ENCODE data around the gene SLC18A3. TPM values are rescaled to one million over a fixed set of nuclear protein-coding genes. Genes with fewer than 3 reads are reported as not detected.

Gene SLC18A3
- total RNA-seq, 2 experiments from 2014 or later: not detected

DNA sequence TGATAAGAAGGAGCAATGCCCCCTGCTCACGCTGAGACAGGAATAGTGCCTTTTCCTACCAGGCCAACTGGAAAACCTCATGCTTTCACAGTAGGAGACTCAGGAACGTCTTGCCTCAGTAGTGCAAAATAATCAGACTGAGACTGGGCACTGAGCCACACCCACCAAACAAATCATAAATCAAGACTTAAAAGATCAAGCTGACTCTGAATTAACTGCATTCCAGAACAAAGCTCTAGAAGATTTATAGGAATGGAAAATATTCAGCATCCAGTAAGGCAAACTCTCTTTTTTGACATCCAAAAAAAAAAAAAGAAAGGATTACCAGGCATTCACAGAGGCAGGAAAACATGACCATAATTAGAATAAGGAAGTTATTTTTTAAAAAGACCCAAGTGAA is 30.5 kb upstream of the SLC18A3 start:
- no peak overlapping the region for H3K27ac Mint-ChIP-seq
- CTCF ChIA-PET: no interaction called here
- no peaks in the 10 kb centered on the region for H3K9me3 Mint-ChIP-seq
- H3K36me3 Mint-ChIP-seq (ENCODE audit: low read depth): no peaks in the 10 kb centered on the region
- intact Hi-C loops (cut with micrococcal nuclease): no loop called here
- H3K27me3 Mint-ChIP-seq (ENCODE audit: low read depth): peaks cover 9% of the 10 kb centered on the region
- H3K4me1 Mint-ChIP-seq (ENCODE audit: low read depth): peaks cover 3% of the 10 kb centered on the region
- no peak for DNase-seq
- H3K4me3 Mint-ChIP-seq: no peak overlapping the region

DNA sequence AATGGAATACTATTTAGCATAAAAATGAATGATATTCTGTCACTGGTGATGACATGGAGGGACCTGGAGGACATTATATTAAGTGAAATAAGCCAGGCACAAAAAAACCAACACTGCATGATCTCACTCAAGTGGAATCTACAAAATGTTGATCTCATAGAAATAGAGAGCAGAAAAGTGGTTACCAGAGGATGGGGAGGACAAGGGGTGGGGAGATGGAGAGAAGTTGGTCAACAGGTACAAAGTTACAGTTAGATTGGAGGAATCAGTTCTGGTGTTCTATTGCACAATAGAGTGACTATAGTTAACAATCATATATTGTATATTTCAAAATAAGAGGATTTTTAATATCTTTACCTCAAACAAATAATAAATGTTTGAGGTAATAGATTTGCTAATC is 24.7 kb upstream of the SLC18A3 start:
- H3K27ac Mint-ChIP-seq: no peak overlapping the region
- no peak overlapping the region for H3K4me3 Mint-ChIP-seq
- intact Hi-C loops (cut with micrococcal nuclease): no loop called here
- peaks cover 7% of the 10 kb centered on the region for H3K9me3 Mint-ChIP-seq
- H3K4me1 Mint-ChIP-seq (ENCODE audit: low read depth): peaks cover 3% of the 10 kb centered on the region
- CTCF ChIA-PET: no interaction called here
- H3K27me3 Mint-ChIP-seq (ENCODE audit: low read depth): peaks cover 19% of the 10 kb centered on the region
- no peak for DNase-seq
- no peaks in the 10 kb centered on the region for H3K36me3 Mint-ChIP-seq (ENCODE audit: low read depth)

DNA sequence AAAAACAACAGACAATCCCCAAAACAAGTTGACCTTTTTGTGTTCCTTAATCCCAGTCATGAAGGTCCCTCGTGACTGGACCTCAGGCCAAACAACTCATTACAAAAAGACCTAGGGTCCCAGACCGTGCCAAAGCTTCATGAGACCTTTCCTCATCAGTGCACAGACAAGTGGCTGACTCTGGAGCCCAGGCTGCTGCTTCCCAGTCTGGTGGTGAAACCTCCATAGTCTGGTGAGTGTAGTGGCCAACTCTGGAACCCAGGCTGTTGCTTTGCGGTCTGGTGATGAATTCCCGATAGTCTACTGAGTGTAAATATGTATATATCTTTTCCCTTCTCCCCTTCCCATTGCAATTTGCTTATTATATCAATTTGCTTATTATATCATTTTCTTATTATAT is 22.1 kb upstream of the SLC18A3 start:
- peaks cover 7% of the 10 kb centered on the region for H3K9me3 Mint-ChIP-seq
- H3K27ac Mint-ChIP-seq: no peak overlapping the region
- CTCF ChIA-PET: no interaction called here
- H3K4me1 Mint-ChIP-seq (ENCODE audit: low read depth): no peaks in the 10 kb centered on the region
- intact Hi-C loops (cut with micrococcal nuclease): no loop called here
- no peaks in the 10 kb centered on the region for H3K36me3 Mint-ChIP-seq (ENCODE audit: low read depth)
- no peak overlapping the region for H3K4me3 Mint-ChIP-seq
- no peak for DNase-seq
- H3K27me3 Mint-ChIP-seq (ENCODE audit: low read depth): peaks cover 27% of the 10 kb centered on the region

DNA sequence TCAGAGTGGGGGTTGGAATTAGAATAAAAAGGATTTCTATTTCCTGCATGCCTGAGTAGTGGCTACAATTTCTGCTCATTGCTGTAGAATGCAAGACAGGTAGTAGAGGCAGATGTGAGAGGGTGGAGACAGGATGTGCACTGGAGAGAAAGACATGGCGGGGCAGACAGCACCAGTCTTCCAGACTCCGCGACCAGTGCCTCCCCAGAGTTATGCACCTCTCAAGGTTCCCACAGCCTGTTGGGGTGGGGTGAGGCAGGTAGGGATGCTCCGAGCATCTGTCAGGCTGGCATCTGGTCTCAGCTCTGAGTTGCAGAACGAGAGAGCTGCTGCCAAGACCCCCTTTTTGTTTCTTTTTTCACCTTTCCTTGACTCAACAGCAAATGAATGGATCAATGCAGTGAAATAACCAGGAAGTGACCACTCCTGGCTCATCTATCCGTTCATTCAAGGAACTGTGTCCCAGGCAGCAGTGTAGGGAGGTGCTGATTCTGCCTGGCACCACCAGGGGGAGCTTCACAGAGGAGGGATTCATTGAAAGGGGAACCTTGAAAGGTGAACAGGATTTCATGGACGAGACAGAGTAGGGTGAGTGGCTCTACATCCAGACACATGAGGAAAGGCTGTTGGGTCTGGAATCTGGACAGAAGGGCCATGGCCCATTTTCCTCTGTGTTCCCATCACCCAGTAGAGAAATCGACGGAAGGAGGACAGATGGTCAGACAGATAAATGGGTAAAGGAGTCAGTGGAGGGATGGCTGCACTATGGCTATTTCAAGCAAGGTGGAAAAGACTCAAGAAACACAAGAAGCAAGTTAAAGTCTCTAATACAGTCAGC is 17.2 kb upstream of the SLC18A3 start:
- Mint-ChIP-seq H3K9me3 (peaks cover 7% of the 10 kb centered on the region), H3K4me3 (no peak overlapping the region), H3K27ac (no peak overlapping the region), H3K27me3 (ENCODE audit: low read depth) (peaks cover 28% of the 10 kb centered on the region), H3K4me1 (ENCODE audit: low read depth) (no peaks in the 10 kb centered on the region), H3K36me3 (ENCODE audit: low read depth) (no peaks in the 10 kb centered on the region)
- CTCF ChIA-PET: interaction anchor here (0.5 to 1.6 kb wide), 9 partner anchors 11 to 631 kb away, joined by 3 to 6 read pairs (median 3); no protein-coding TSS in a partner anchor
- intact Hi-C loops (cut with micrococcal nuclease): loop anchor here (1.0 to 10.0 kb wide), 3 partner anchors 322 to 684 kb away; no protein-coding TSS in a partner anchor
- DNase-seq: peak; percentile 68

DNA sequence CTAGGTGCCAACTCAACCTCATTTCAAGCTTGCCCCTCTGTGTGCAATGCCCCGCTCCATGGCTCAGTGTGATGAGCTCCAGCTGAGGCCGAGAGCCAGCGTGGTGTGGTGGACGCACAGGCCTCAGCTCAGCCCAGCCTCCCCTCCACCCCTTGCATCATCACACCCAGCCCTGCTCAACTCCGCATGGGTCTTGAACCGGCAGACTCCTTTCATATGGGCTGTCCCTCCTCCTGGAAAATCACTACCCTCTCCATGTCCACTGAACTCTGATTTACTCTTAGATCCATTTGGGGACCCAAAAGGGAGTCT is 16.6 kb upstream of the SLC18A3 start:
- peaks cover 25% of the 10 kb centered on the region for H3K27me3 Mint-ChIP-seq (ENCODE audit: low read depth)

DNA sequence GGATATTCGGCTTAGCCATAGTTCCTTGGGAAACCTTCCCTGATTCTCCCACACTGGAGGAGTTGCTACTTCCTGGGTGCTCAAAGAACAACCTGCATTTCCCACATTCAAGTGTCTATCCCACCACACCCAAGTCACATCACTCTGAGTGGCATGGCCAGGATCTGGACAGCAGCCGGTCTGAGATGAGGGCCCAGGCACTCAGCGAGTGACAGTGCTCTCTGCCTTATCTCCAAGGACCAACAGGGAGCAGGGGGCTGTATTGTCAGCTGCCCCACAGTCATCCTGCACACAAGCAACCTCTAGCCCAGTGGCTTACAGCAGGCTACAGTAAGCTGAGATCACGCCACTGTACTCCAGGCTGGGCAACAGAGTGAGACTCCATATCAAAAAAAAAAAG is 16.1 kb upstream of the SLC18A3 start:
- no peak overlapping the region for H3K4me3 Mint-ChIP-seq
- peaks cover 6% of the 10 kb centered on the region for H3K9me3 Mint-ChIP-seq
- DNase-seq: no peak
- peaks cover 25% of the 10 kb centered on the region for H3K27me3 Mint-ChIP-seq (ENCODE audit: low read depth)
- CTCF ChIA-PET: interaction anchor here (0.9 to 1.6 kb wide), 6 partner anchors 12 to 680 kb away, joined by 3 to 6 read pairs (median 3); no protein-coding TSS in a partner anchor
- H3K36me3 Mint-ChIP-seq (ENCODE audit: low read depth): no peaks in the 10 kb centered on the region
- H3K27ac Mint-ChIP-seq: no peak overlapping the region
- no peaks in the 10 kb centered on the region for H3K4me1 Mint-ChIP-seq (ENCODE audit: low read depth)
- intact Hi-C loops (cut with micrococcal nuclease): loop anchor here (1.0 to 10.0 kb wide), 3 partner anchors 321 to 683 kb away; no protein-coding TSS in a partner anchor

More for the DNA sequence above, 16.6 kb upstream of the SLC18A3 start:
- CTCF ChIA-PET: interaction anchor here (0.5 to 1.6 kb wide), 8 partner anchors 11 to 631 kb away, joined by 3 to 6 read pairs (median 3); no protein-coding TSS in a partner anchor
- Mint-ChIP-seq H3K9me3 (peaks cover 7% of the 10 kb centered on the region), H3K27ac (no peak overlapping the region), H3K4me1 (ENCODE audit: low read depth) (no peaks in the 10 kb centered on the region), H3K4me3 (no peak overlapping the region), H3K36me3 (ENCODE audit: low read depth) (no peaks in the 10 kb centered on the region)
- intact Hi-C loops (cut with micrococcal nuclease): loop anchor here (1.0 to 10.0 kb wide), 3 partner anchors 321 to 684 kb away; no protein-coding TSS in a partner anchor
- no peak for DNase-seq

DNA sequence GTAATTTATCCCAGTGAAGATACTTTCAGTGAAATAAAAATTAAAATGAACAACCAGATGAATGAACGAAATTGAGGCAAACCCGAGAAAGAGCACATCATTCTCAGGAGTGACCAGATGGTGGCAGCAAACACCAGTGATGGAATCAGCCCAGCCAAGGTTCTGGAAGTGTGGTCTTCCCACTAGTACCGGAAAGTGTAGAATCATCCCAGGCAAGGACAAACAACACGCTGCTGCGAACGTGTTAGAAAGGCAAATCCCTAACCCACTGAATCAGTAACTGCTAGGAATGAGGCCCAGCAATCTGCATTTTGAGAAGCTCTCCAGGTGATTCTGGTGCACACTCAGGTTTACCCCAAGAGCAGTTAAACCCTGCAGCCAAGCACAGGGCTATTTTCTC is 15.5 kb upstream of the SLC18A3 start:
- no peak overlapping the region for H3K27ac Mint-ChIP-seq
- no peaks in the 10 kb centered on the region for H3K4me1 Mint-ChIP-seq (ENCODE audit: low read depth)
- H3K9me3 Mint-ChIP-seq: peaks cover under 1% of the 10 kb centered on the region
- intact Hi-C loops (cut with micrococcal nuclease): loop anchor here (5.0 to 10.0 kb wide), 2 partner anchors 320 to 683 kb away; no protein-coding TSS in a partner anchor
- H3K36me3 Mint-ChIP-seq (ENCODE audit: low read depth): no peaks in the 10 kb centered on the region
- CTCF ChIA-PET: interaction anchor here (0.6 to 1.8 kb wide), 10 partner anchors 12 to 680 kb away, joined by 3 to 7 read pairs (median 3); no protein-coding TSS in a partner anchor
- no peak overlapping the region for H3K4me3 Mint-ChIP-seq
- peaks cover 23% of the 10 kb centered on the region for H3K27me3 Mint-ChIP-seq (ENCODE audit: low read depth)
- peak; percentile 43 for DNase-seq

DNA sequence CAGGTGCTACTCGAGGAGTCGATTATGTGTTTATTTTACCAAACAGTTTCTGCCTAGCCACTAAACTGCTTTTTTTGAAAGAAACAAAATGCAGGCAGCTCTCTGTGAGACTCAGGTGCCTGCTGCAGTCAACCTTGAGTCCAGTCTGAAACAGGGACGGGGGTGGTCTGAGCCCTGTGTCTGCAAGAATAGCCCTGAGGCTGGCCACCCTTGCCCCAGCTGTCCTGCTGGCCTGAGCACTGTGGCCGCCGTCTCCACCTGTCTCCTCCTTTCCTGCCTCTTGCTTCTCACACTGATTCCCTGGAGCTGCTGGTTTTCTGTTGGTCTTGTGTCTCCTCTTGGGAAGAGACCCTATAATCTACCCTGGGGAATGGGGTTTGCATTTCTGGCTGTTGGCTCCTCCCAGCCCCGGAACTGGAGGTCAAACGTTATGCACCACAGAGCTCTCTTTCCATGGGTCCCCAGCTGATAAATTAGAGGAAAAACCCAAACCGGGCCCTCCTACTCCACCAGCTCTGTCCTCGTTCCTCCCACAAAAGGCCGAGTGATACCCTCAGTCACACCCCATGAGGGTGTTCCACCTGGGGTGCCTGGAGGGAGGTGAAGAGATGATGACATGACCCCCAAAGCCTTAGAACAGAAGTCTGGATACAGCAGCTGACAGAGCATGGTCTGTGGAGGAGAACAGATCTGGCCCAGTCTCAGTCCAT is 15.0 kb upstream of the SLC18A3 start:
- no peak for DNase-seq
- Mint-ChIP-seq H3K36me3 (ENCODE audit: low read depth) (no peaks in the 10 kb centered on the region), H3K4me3 (no peak overlapping the region), H3K9me3 (no peaks in the 10 kb centered on the region), H3K27me3 (ENCODE audit: low read depth) (peaks cover 23% of the 10 kb centered on the region), H3K27ac (no peak overlapping the region), H3K4me1 (ENCODE audit: low read depth) (no peaks in the 10 kb centered on the region)
- CTCF ChIA-PET: interaction anchor here (0.5 to 1.8 kb wide), 10 partner anchors 12 to 707 kb away, joined by 3 to 7 read pairs (median 3); no protein-coding TSS in a partner anchor
- intact Hi-C loops (cut with micrococcal nuclease): loop anchor here (10.0 kb wide), 1 partner anchor 320 kb away; no protein-coding TSS in a partner anchor

DNA sequence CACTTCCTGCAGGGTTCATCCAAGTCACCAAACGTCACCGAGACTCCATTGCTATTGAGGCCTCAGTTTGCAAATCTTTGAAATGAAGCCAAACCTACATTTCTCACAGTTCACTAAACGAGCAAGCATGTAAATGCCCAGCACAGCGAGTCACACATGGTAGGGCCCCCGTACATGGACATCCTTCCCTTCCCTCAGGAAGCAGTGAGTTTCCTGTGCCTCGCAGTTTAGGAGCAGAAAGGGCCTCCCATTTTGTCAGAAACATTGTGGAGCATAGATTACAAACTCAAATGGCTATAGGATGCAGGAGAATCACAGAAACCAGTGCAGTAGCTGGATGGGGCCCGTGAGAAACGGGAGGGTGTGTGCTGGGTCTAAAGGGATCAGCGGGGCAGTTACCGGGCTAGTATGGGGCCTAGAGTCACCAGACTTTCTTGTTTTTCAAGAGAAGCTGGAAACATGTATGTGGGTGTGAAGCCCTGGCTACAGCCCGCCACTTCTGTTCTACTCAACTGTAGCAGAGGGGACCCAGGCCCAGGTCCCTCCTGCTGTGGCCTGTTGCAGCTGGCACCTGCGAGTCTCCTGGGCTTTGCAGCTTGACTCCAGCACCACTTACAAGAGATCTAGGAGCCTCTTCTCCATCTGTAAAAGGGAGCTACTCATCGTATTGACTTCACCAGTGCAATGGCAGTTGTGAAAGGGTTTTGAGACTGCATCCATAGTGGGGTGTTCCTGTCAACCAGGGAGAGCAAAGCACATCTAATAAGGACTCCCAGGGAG is 14.2 kb upstream of the SLC18A3 start:
- no peak for DNase-seq
- CTCF ChIA-PET: interaction anchor here (0.5 to 1.8 kb wide), 5 partner anchors 11 to 708 kb away, joined by 3 to 7 read pairs (median 3); no protein-coding TSS in a partner anchor
- Mint-ChIP-seq H3K36me3 (ENCODE audit: low read depth) (no peaks in the 10 kb centered on the region), H3K4me3 (no peak overlapping the region), H3K27me3 (ENCODE audit: low read depth) (peaks cover 29% of the 10 kb centered on the region), H3K9me3 (no peaks in the 10 kb centered on the region), H3K27ac (no peak overlapping the region), H3K4me1 (ENCODE audit: low read depth) (no peaks in the 10 kb centered on the region)
- intact Hi-C loops (cut with micrococcal nuclease): loop anchor here (10.0 kb wide), 1 partner anchor 319 kb away; no protein-coding TSS in a partner anchor

DNA sequence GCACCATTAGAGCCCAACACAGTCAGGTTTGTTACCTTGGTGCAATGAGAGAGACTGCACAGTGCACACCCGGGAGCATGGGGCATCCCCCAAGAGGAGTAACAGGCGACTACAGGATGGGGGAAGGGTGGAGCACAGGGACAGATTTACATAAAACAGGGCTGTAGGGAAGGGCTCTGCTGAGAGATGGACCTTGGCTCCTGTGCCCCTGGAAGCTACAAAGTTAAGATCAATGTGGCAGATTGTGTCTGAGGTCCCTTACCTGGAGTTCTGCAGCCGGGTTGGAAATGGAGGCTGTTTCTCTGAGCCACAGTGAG is 13.7 kb upstream of the SLC18A3 start:
- intact Hi-C loops (cut with micrococcal nuclease): loop anchor here (10.0 kb wide), 1 partner anchor 318 kb away; no protein-coding TSS in a partner anchor
- Mint-ChIP-seq H3K27me3 (ENCODE audit: low read depth) (peaks cover 28% of the 10 kb centered on the region), H3K27ac (no peak overlapping the region), H3K4me1 (ENCODE audit: low read depth) (no peaks in the 10 kb centered on the region), H3K36me3 (ENCODE audit: low read depth) (no peaks in the 10 kb centered on the region), H3K4me3 (no peak overlapping the region), H3K9me3 (no peaks in the 10 kb centered on the region)
- DNase-seq: no peak
- CTCF ChIA-PET: interaction anchor here (0.9 to 1.8 kb wide), 2 partner anchors 10 to 15 kb away, joined by 3 to 7 read pairs; no protein-coding TSS in a partner anchor

DNA sequence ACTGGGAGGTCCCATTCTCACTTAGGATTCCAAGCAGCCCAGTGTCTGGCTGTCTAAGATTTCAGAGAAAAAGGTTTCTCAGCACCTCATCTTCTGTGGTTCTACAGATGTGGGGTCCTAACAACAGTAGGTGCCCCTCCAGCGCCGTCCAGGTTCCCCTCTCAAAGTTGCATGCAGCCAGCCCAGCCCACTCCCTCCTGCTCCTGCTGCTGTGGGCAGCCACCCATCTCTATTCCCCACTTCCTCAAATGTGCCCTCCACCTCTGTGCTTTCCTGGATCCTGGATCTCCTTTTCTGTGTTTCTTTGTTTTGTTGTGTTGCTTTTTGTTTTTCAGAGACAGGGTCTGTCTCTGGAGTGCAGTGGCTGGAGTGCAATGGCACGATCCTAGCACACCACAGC is 13.3 kb upstream of the SLC18A3 start:
- Mint-ChIP-seq H3K4me3 (no peak overlapping the region), H3K27ac (no peak overlapping the region), H3K9me3 (no peaks in the 10 kb centered on the region), H3K27me3 (ENCODE audit: low read depth) (peaks cover 26% of the 10 kb centered on the region), H3K36me3 (ENCODE audit: low read depth) (no peaks in the 10 kb centered on the region), H3K4me1 (ENCODE audit: low read depth) (no peaks in the 10 kb centered on the region)
- intact Hi-C loops (cut with micrococcal nuclease): loop anchor here (10.0 kb wide), 1 partner anchor 318 kb away; no protein-coding TSS in a partner anchor
- DNase-seq: no peak
- CTCF ChIA-PET: interaction anchor here (0.9 kb wide), 1 partner anchor 15 kb away, joined by 3 read pairs; no protein-coding TSS in a partner anchor

All from activated naive CD4-positive, alpha-beta T cell treated with anti-CD3 and anti-CD28 coated beads for 36 hours (primary cell).